Thyroid gland (tissue), 4 donors: ENCODE results near the gene C16orf86. TPM values are rescaled to one million over a fixed set of nuclear protein-coding genes. Genes with fewer than 3 reads are reported as not detected.

ENCODE experiments used
- DNase-seq, 2 donors: peaks; one replicate each; pipeline ENCODE4 v3.0.0-alpha.2; 2019
- H3K27ac ChIP-seq, 3 donors: fragments of 200-600 bp; sonication (generic); 1 replicate in 2 of 3; 2 replicates in 1 of 3; pipeline ENCODE4 v1.5.1; 2016 to 2019; ENCODE audit warnings: mild to moderate bottlenecking in 1 of 3, moderate library complexity in 1 of 3
- H3K27me3 ChIP-seq: fragments of 200-600 bp; sonication (generic); one replicate; pipeline ENCODE4 v1.5.1; 2019
- H3K36me3 ChIP-seq, 2 donors: fragments of 200-600 bp; sonication (generic); one replicate each; pipeline ENCODE4 v1.5.1; 2016 to 2019
- H3K4me1 ChIP-seq, 2 donors: fragments of 200-600 bp; sonication (generic); one replicate each; pipeline ENCODE4 v1.5.1; 2017 to 2019
- H3K4me3 ChIP-seq, 3 donors: fragments of 200-600 bp; sonication (generic); replicated peaks in 1 of 3; 1 replicate in 2 of 3; 2 replicates in 1 of 3; pipeline ENCODE4 v1.5.1; 2016; ENCODE audit warnings: mild to moderate bottlenecking in 1 of 3
- H3K9me3 ChIP-seq: fragments of 200-600 bp; sonication (generic); one replicate; pipeline ENCODE4 v1.5.1; 2017
- POLR2A ChIP-seq, 2 donors: fragments of 450-650 bp; IDR thresholded peaks; one replicate each; pipeline ENCODE4 v1.6.1; 2017; ENCODE audit warnings: antibody characterized with exemption in 2 of 2, mild to moderate bottlenecking in 2 of 2, moderate library complexity in 1 of 2
- WGBS, 2 donors: methylation state at CpG; one replicate each; pipeline ENCODE4 v1.1.5; 2017; 5-methylcytosine and 5-hydroxymethylcytosine counted together
- intact Hi-C: fragments of 100-400 bp; cut with DNase I; formaldehyde crosslinking; loops from one replicate; pipeline ENCODE4 v1.15.1; 2023
- total RNA-seq, 4 donors: library from RNA; depleted of rRNA; stranded (reverse); fragments of >200 nt; gene quantifications; one replicate each; pipeline ENCODE4 v1.2.3, GENCODE V29; 2016
- TF ChIP-seq, protein P1 (sequence below), 6 experiments: fragments of 200-600 bp in 3 of 6; fragments of 450-650 bp in 3 of 6; sonication (generic) in 3 of 6; IDR thresholded peaks; one replicate each; pipeline ENCODE4 v1.5.1; 2016 to 2019; ENCODE audit warnings: antibody characterized with exemption in 6 of 6, mild to moderate bottlenecking in 2 of 6, inconsistent platforms in 1 of 6, moderate library complexity in 1 of 6

The C16orf86 gene
- total RNA-seq, 4 donors from 2014 or later: 3.9 to 10.7 (median 6.9) TPM

DNA sequence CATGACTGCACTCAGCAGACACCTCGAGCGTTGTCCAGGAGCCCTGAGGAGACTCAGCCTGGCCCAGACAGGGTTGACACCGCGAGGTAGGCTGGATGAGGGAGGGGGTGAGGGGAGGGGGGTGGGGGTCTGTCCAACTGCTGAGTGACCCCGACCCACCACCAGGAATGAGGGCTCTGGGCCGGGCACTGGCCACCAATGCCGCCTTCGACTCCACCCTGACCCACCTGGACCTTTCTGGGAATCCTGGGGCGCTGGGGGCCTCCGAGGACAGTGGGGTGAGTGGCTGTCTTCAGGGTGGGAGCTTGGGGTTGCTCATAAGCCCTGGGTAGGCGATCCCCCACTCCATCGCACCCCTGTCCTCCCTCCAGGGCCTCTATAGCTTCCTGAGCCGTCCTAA is 18.9 kb upstream of the C16orf86 start:
- no peak overlapping the region for H3K4me3 ChIP-seq
- peaks cover 0 to 21% of the 10 kb centered on the region in 2 donors for H3K4me1 ChIP-seq
- TF ChIP-seq POLR2A (IDR thresholded peaks at IDR 0.05): no peak
- TF ChIP-seq, protein P1, sequence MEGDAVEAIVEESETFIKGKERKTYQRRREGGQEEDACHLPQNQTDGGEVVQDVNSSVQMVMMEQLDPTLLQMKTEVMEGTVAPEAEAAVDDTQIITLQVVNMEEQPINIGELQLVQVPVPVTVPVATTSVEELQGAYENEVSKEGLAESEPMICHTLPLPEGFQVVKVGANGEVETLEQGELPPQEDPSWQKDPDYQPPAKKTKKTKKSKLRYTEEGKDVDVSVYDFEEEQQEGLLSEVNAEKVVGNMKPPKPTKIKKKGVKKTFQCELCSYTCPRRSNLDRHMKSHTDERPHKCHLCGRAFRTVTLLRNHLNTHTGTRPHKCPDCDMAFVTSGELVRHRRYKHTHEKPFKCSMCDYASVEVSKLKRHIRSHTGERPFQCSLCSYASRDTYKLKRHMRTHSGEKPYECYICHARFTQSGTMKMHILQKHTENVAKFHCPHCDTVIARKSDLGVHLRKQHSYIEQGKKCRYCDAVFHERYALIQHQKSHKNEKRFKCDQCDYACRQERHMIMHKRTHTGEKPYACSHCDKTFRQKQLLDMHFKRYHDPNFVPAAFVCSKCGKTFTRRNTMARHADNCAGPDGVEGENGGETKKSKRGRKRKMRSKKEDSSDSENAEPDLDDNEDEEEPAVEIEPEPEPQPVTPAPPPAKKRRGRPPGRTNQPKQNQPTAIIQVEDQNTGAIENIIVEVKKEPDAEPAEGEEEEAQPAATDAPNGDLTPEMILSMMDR (IDR thresholded peaks at IDR 0.05): no peak
- 75 to 79% methylated on average over 7 of the region's 13 CpGs for WGBS, 2 donors
- H3K27me3 ChIP-seq: peaks cover 17% of the 10 kb centered on the region
- H3K9me3 ChIP-seq: no peaks in the 10 kb centered on the region
- DNase-seq: no peak
- intact Hi-C loops: loop anchor here (5.0 kb wide), 1 partner anchor 100 kb away; no protein-coding TSS in a partner anchor
- no peak overlapping the region for H3K27ac ChIP-seq
- H3K36me3 ChIP-seq: no peaks in the 10 kb centered on the region

DNA sequence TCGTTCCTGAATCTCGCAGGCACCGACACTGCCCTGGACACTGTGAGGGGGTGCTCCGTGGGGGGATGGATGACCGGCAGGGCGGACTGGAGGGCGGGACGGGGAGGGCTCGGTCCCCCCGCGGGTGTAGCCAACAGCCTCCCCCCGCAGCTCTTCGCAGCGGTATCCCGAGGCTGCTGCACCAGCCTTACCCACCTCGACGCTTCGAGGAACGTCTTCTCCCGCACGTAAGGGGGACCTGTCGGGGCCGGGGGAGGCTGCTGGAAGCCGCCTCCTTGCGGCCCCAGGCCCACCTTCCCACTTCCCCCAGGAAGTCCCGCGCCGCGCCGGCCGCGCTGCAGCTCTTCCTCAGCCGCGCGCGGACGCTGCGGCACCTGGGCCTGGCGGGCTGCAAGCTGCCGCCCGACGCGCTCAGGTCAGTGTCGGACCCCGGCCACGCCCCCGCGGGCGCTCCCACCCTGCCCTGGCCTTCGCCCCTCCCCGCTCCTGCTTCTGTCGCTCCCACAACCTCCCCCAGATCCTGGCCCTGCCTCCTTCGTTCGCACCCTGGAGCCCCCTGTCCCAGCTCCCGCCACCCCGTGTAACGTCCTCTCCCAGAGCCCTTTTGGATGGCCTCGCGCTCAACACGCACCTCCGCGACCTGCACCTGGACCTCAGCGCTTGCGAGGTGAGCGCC is 18.4 kb upstream of the C16orf86 start:
- intact Hi-C loops: loop anchor here (5.0 kb wide), 1 partner anchor 101 kb away; no protein-coding TSS in a partner anchor

DNA sequence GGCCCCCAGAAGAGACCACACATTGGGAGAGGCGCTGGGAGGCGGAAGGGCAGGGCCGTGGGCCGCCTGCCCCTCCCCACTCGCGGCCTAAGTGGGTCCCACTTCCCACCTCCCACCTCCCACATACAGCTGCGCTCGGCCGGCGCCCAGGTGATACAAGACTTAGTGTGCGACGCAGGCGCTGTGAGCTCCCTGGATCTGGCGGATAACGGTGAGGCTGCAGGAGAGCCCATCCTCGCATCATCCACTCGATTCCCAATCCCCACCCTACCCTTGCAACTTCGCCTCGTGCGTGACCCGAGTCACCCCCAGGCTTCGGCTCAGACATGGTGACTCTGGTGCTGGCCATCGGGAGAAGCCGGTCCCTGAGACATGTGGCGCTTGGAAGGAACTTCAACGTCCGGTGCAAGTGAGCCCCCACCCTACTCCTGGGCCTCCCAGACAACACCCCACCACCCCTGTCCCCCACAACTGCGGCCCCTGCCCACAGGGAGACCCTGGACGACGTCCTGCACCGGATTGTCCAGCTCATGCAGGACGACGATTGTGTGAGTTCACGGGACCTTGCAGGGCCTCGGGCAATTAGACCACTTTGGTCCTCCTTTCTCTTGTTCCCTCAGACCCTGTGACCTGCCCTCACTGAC is 17.7 kb upstream of the C16orf86 start:
- peaks cover 24% of the 10 kb centered on the region for H3K27me3 ChIP-seq
- TF ChIP-seq, protein P1 (IDR thresholded peaks at IDR 0.05): no peak
- TF ChIP-seq POLR2A (IDR thresholded peaks at IDR 0.05): no peak
- H3K27ac ChIP-seq: no peak overlapping the region
- no peaks in the 10 kb centered on the region for H3K9me3 ChIP-seq
- WGBS, 2 donors: 41 to 49% methylated on average over 17 to 35 of the region's 35 CpGs
- intact Hi-C loops: loop anchor here (5.0 kb wide), 1 partner anchor 102 kb away; no protein-coding TSS in a partner anchor
- no peak overlapping the region for H3K4me3 ChIP-seq
- peaks cover 7 to 28% of the 10 kb centered on the region in 2 donors for H3K4me1 ChIP-seq
- no peak for DNase-seq
- no peaks in the 10 kb centered on the region for H3K36me3 ChIP-seq

More for the DNA sequence above, 18.4 kb upstream of the C16orf86 start:
- Histone ChIP-seq H3K9me3 (no peaks in the 10 kb centered on the region), H3K27ac (no peak overlapping the region), H3K27me3 (peaks cover 18% of the 10 kb centered on the region), H3K36me3 (no peaks in the 10 kb centered on the region), H3K4me1 (peaks cover under 1 to 22% of the 10 kb centered on the region in 2 donors), H3K4me3 (no peak overlapping the region)
- WGBS, 2 donors: 29 to 37% methylated on average over 15 to 24 of the region's 65 CpGs
- TF ChIP-seq POLR2A (IDR thresholded peaks at IDR 0.05): no peak
- TF ChIP-seq, protein P1 (IDR thresholded peaks at IDR 0.05): no peak
- no peak for DNase-seq

DNA sequence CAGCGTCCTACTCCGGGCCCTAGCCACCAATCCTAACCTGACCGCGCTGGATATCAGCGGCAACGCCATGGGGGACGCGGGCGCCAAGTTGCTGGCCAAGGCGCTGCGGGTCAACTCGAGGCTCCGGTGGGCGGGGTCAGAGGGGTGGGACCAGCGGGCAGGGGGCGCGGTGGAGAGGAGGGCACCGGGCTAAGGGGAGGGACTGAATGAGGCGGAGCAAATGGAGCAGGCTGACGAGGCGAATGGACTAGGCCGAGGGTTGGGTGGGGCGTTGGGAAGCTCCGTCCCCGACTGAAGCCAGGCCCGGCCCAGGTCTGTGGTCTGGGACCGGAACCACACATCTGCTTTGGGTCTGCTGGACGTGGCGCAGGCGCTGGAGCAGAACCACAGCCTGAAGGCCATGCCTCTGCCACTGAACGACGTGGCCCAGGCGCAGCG is 17.1 kb upstream of the C16orf86 start:
- H3K4me3 ChIP-seq: no peak overlapping the region
- H3K4me1 ChIP-seq: peaks cover 7 to 29% of the 10 kb centered on the region in 2 donors
- H3K9me3 ChIP-seq: no peaks in the 10 kb centered on the region
- H3K27me3 ChIP-seq: peaks cover 30% of the 10 kb centered on the region
- no peak overlapping the region for H3K27ac ChIP-seq
- no peaks in the 10 kb centered on the region for H3K36me3 ChIP-seq
- no peak for TF ChIP-seq POLR2A (IDR thresholded peaks at IDR 0.05)
- TF ChIP-seq, protein P1 (IDR thresholded peaks at IDR 0.05): no peak
- DNase-seq: peak in 1 of 2 donors; percentile 24
- WGBS, 2 donors: 18% methylated on average over 33 to 34 of the region's 34 CpGs
- intact Hi-C loops: loop anchor here (5.0 kb wide), 1 partner anchor 102 kb away; no protein-coding TSS in a partner anchor

DNA sequence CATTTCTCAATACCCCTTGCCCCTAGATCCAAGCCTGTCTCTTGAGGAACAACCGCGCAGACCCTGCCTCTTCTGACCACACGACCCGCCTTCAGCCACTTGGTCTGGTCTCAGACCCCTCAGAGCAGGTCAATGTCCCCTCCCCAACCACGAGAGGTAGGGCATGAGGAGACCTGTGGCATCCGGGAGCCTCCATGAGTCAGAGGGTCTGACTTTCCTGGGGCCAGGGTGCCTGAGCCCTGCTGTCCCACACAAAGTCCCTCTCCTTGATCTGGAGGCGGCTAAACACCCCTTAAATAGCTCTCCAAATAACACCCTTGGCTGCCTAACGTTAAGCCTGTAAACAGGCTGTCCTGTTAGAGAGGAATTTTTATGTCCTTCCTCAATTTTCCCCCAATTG is 16.6 kb upstream of the C16orf86 start:
- peaks cover 7 to 24% of the 10 kb centered on the region in 2 donors for H3K4me1 ChIP-seq
- H3K27me3 ChIP-seq: peaks cover 27% of the 10 kb centered on the region
- DNase-seq: no peak
- no peak overlapping the region for H3K4me3 ChIP-seq
- no peaks in the 10 kb centered on the region for H3K9me3 ChIP-seq
- 65 to 71% methylated on average over 6 to 8 of the region's 8 CpGs for WGBS, 2 donors
- intact Hi-C loops: no loop called here
- H3K27ac ChIP-seq: no peak overlapping the region
- H3K36me3 ChIP-seq: no peaks in the 10 kb centered on the region
- TF ChIP-seq POLR2A (IDR thresholded peaks at IDR 0.05): no peak
- TF ChIP-seq, protein P1 (IDR thresholded peaks at IDR 0.05): no peak
